GM12878 (cell line): Measurements from ENCODE around the gene NECAB3. TPM values are rescaled to one million over a fixed set of nuclear protein-coding genes. Genes with fewer than 3 reads are reported as not detected.

Experiments used
- ATAC-seq: fragments of 200-7000 bp; cut with Tn5 transposase; 3 replicates; pipeline ENCODE4 v1.9.1; 2020; ENCODE audit warnings: mild to moderate bottlenecking, moderate library complexity
- BruUV-seq: library from RNA; stranded (reverse); fragments of 400-500 nt; replicated peaks from 2 replicates; lab custom pipeline; 2021; lab: Mats Ljungman, UMichigan
- CTCF ChIA-PET: fragments of 300-600 bp; sonication (Branson Sonifier 250); formaldehyde crosslinking; extraction: SDS; loops from one replicate; lab custom pipeline; 2021; ENCODE audit warnings: inconsistent platforms; lab: Yijun Ruan, JAX
- POLR2A ChIA-PET: fragments of 350-600 bp; formaldehyde crosslinking; extraction: SDS; loops from one replicate; lab custom pipeline; 2021; ENCODE audit warnings: inconsistent platforms; lab: Charles Lee
- RAD21 ChIA-PET: fragments of 300-600 bp; sonication (Branson Sonifier 250); formaldehyde crosslinking; loops from one replicate; lab custom pipeline; 2023; ENCODE audit warnings: antibody characterized with exemption; ENCODE audit not compliant: unreplicated experiment; lab: Charles Lee
- SMC1A ChIA-PET: fragments of 300-600 bp; sonication (Branson Sonifier 250); formaldehyde crosslinking; loops from one replicate; lab custom pipeline; 2023; ENCODE audit not compliant: unreplicated experiment, uncharacterized antibody; lab: Charles Lee
- DNase-seq: peaks from one replicate; pipeline ENCODE4 v3.0.0-alpha.2; 2011; ENCODE audit warnings: low read depth, low spot score
- FAIRE-seq: peaks from 3 replicates; lab custom pipeline; 2011; peaks lifted over from hg19 to GRCh38; lab: Jason Lieb, UNC
- H2AFZ ChIP-seq: 2 replicates; pipeline ENCODE4 v1.6.0; 2011; ENCODE audit warnings: low read depth, low read length, control low read depth; ENCODE audit not compliant: control insufficient read depth
- H3K27ac ChIP-seq: 2 replicates; pipeline ENCODE4 v1.5.1; 2011; ENCODE audit warnings: control low read depth; ENCODE audit not compliant: control insufficient read depth, insufficient read depth
- H3K27me3 ChIP-seq, 2 experiments: replicated peaks in 1 of 2; 2 replicates each; pipeline versions ENCODE4 v1.6.0 to v1.6.1; 2011; ENCODE audit warnings: low read length in 1 of 2; ENCODE audit not compliant: control insufficient read depth in 2 of 2, insufficient read depth in 2 of 2
- H3K36me3 ChIP-seq, 2 experiments: 2 replicates each; pipeline ENCODE4 v1.5.1; 2011; ENCODE audit warnings: low read length in 1 of 2; ENCODE audit not compliant: control insufficient read depth in 2 of 2, insufficient read depth in 2 of 2
- H3K4me1 ChIP-seq: 2 replicates; pipeline ENCODE4 v1.6.1; 2011; ENCODE audit warnings: mild to moderate bottlenecking, low read length, moderate library complexity, mixed read lengths; ENCODE audit not compliant: control insufficient read depth, insufficient read depth
- H3K4me2 ChIP-seq: 2 replicates; pipeline ENCODE4 v1.6.0; 2011; ENCODE audit warnings: control low read depth; ENCODE audit not compliant: control insufficient read depth, insufficient read depth
- H3K4me3 ChIP-seq: fragments of 200-600 bp; sonication (generic); 2 replicates; pipeline ENCODE4 v1.5.1; 2016
- H3K79me2 ChIP-seq: 2 replicates; pipeline ENCODE4 v1.6.0; 2011; ENCODE audit warnings: low read length; ENCODE audit not compliant: control insufficient read depth, insufficient read depth
- H3K9ac ChIP-seq: 2 replicates; pipeline ENCODE4 v1.8.0; 2011; ENCODE audit warnings: low read length, control low read depth, mixed read lengths; ENCODE audit not compliant: control insufficient read depth, insufficient read depth
- H3K9me3 ChIP-seq: replicated peaks from 3 replicates; pipeline ENCODE4 v1.5.1; 2011; ENCODE audit warnings: mild to moderate bottlenecking, low read length; ENCODE audit not compliant: control insufficient read depth, insufficient read depth
- H4K20me1 ChIP-seq: 2 replicates; pipeline ENCODE4 v1.6.0; 2011; ENCODE audit not compliant: control insufficient read depth, insufficient read depth
- CBX5 ChIP-seq: sonication (generic); IDR thresholded peaks from 2 replicates; pipeline ENCODE4 v1.6.1; 2016; ENCODE audit warnings: low read depth, moderate library complexity, mild to moderate bottlenecking, inconsistent platforms
- HSF1 ChIP-seq: fragments of 150-350 bp; IDR thresholded peaks from 2 replicates; pipeline ENCODE4 v1.6.1; 2014; ENCODE audit warnings: mild to moderate bottlenecking, low read depth, low read length
- NFIC ChIP-seq: IDR thresholded peaks from 2 replicates; pipeline ENCODE4 v1.6.1; 2012; ENCODE audit warnings: low read depth, mild to moderate bottlenecking, inconsistent platforms, low read length, moderate library complexity
- NFXL1 ChIP-seq: fragments of 450-650 bp; IDR thresholded peaks from 2 replicates; pipeline ENCODE4 v1.6.1; 2017; ENCODE audit warnings: antibody characterized with exemption, mild to moderate bottlenecking, borderline replicate concordance
- RBBP5 ChIP-seq: fragments of 200-600 bp; sonication (generic); conservative IDR thresholded peaks from 2 replicates; pipeline ENCODE4 v1.6.1; 2016
- SMAD5 ChIP-seq: IDR thresholded peaks from 2 replicates; pipeline ENCODE4 v1.6.1; 2016; ENCODE audit warnings: antibody characterized with exemption, low read depth
- TAF1 ChIP-seq: IDR thresholded peaks from 2 replicates; pipeline ENCODE4 v1.6.1; 2011; ENCODE audit warnings: mild to moderate bottlenecking, low read depth, low read length, borderline replicate concordance
- WGBS: methylation state at CpG from one replicate; pipeline ENCODE4 v1.1.6; 2016; ENCODE audit warnings: low lambda C conversion rate; ENCODE audit not compliant: insufficient replicate concordance, insufficient coverage; ENCODE audit errors: missing lambda C conversion rate; 5-methylcytosine and 5-hydroxymethylcytosine counted together
- in situ Hi-C: fragments of 300-500 bp; cut with MboI; formaldehyde crosslinking; loops from 9 replicates; pipeline ENCODE4 v1.14.3; 2018; ENCODE audit warnings: mixed read lengths
- intact Hi-C: fragments of 100-400 bp; cut with micrococcal nuclease; formaldehyde crosslinking; loops from one replicate; pipeline ENCODE4 v1.14.2; 2022; ENCODE audit not compliant: unreplicated experiment
- polyA plus RNA-seq, 11 experiments: library from polyadenylated mRNA; depleted of rRNA in 4 of 11; unstranded in 6 of 11; stranded (reverse) in 5 of 11; fragments of >200 nt; fragmentation: Nextera tagmentation in 4 of 11; fragmentation: Illumina TruSeq in 1 of 11; extraction: Ambion mirVana in 4 of 11; extraction: Trizol in 1 of 11; gene quantifications; 1 replicate in 1 of 11; 2 replicates in 10 of 11; pipeline versions ENCODE4 v1.2.1 to v1.2.3, GENCODE V29; 2011 to 2016; ENCODE audit warnings: inconsistent platforms in 2 of 11, missing spikeins in 2 of 11, low read depth in 1 of 11
- total RNA-seq, 4 experiments: library from RNA; depleted of rRNA in 3 of 4; stranded (reverse); fragments of >200 nt in 3 of 4; fragmentation: Illumina TruSeq in 1 of 4; extraction: Trizol in 1 of 4; gene quantifications; 2 replicates each; pipeline versions ENCODE4 v1.2.1 to v1.2.3, GENCODE V29; 2013 to 2021
- TF ChIP-seq, protein P1 (sequence below): fragments of 450-650 bp; IDR thresholded peaks from 2 replicates; pipeline ENCODE4 v1.6.1; 2018; ENCODE audit warnings: mild to moderate bottlenecking, low read depth, moderate library complexity; ENCODE audit not compliant: partially characterized antibody
- TF ChIP-seq, protein P2 (sequence below): IDR thresholded peaks from 2 replicates; pipeline ENCODE4 v1.6.1; 2011; ENCODE audit warnings: low read depth, mild to moderate bottlenecking, low read length, moderate library complexity, borderline replicate concordance; ENCODE audit errors: extremely low read depth
- TF ChIP-seq, protein P3 (sequence below): fragments of 450-650 bp; IDR thresholded peaks from 2 replicates; pipeline ENCODE4 v1.6.1; 2017; ENCODE audit warnings: mild to moderate bottlenecking, moderate library complexity

NECAB3 gene
- total and polyA plus RNA-seq, 10 of the 15 experiments (the other 5 are each of a cell fraction or from before 2014, with no cell fraction given) = 0.21 to 17.0 (median 7.2) TPM

GRCh38 chr20:33716498-33716897 lies 42.3 kb upstream of the NECAB3 start:
- DNase-seq (no peak), ATAC-seq (no peak)
- no peak overlapping the region for H3K27ac ChIP-seq
- in situ Hi-C loops = no loop called here
- ChIA-PET SMC1A (no interaction called here), POLR2A (interaction anchor here (0.6 kb wide), 1 partner anchor 165 kb away, joined by 3 read pairs; no protein-coding TSS in a partner anchor), RAD21 (no interaction called here)
- H4K20me1 ChIP-seq = no peaks in the 10 kb centered on the region
- H2AFZ ChIP-seq = no peak overlapping the region
- BruUV-seq = no TSS peak
- no peaks in the 10 kb centered on the region for H3K36me3 ChIP-seq
- H3K4me2 ChIP-seq = no peak overlapping the region
- H3K4me3 ChIP-seq = no peak overlapping the region
- TF ChIP-seq, protein P1, sequence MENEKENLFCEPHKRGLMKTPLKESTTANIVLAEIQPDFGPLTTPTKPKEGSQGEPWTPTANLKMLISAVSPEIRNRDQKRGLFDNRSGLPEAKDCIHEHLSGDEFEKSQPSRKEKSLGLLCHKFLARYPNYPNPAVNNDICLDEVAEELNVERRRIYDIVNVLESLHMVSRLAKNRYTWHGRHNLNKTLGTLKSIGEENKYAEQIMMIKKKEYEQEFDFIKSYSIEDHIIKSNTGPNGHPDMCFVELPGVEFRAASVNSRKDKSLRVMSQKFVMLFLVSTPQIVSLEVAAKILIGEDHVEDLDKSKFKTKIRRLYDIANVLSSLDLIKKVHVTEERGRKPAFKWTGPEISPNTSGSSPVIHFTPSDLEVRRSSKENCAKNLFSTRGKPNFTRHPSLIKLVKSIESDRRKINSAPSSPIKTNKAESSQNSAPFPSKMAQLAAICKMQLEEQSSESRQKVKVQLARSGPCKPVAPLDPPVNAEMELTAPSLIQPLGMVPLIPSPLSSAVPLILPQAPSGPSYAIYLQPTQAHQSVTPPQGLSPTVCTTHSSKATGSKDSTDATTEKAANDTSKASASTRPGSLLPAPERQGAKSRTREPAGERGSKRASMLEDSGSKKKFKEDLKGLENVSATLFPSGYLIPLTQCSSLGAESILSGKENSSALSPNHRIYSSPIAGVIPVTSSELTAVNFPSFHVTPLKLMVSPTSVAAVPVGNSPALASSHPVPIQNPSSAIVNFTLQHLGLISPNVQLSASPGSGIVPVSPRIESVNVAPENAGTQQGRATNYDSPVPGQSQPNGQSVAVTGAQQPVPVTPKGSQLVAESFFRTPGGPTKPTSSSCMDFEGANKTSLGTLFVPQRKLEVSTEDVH = no peak
- TF ChIP-seq RBBP5 = no peak
- TF ChIP-seq NFXL1 = no peak
- TF ChIP-seq SMAD5 = no peak
- TF ChIP-seq, protein P2, sequence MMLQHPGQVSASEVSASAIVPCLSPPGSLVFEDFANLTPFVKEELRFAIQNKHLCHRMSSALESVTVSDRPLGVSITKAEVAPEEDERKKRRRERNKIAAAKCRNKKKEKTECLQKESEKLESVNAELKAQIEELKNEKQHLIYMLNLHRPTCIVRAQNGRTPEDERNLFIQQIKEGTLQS = no peak
- TF ChIP-seq, protein P3, sequence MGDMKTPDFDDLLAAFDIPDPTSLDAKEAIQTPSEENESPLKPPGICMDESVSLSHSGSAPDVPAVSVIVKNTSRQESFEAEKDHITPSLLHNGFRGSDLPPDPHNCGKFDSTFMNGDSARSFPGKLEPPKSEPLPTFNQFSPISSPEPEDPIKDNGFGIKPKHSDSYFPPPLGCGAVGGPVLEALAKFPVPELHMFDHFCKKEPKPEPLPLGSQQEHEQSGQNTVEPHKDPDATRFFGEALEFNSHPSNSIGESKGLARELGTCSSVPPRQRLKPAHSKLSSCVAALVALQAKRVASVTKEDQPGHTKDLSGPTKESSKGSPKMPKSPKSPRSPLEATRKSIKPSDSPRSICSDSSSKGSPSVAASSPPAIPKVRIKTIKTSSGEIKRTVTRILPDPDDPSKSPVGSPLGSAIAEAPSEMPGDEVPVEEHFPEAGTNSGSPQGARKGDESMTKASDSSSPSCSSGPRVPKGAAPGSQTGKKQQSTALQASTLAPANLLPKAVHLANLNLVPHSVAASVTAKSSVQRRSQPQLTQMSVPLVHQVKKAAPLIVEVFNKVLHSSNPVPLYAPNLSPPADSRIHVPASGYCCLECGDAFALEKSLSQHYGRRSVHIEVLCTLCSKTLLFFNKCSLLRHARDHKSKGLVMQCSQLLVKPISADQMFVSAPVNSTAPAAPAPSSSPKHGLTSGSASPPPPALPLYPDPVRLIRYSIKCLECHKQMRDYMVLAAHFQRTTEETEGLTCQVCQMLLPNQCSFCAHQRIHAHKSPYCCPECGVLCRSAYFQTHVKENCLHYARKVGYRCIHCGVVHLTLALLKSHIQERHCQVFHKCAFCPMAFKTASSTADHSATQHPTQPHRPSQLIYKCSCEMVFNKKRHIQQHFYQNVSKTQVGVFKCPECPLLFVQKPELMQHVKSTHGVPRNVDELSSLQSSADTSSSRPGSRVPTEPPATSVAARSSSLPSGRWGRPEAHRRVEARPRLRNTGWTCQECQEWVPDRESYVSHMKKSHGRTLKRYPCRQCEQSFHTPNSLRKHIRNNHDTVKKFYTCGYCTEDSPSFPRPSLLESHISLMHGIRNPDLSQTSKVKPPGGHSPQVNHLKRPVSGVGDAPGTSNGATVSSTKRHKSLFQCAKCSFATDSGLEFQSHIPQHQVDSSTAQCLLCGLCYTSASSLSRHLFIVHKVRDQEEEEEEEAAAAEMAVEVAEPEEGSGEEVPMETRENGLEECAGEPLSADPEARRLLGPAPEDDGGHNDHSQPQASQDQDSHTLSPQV = no peak
- TF ChIP-seq HSF1 = no peak
- TF ChIP-seq NFIC = no peak
- no peak for TF ChIP-seq CBX5
- TF ChIP-seq TAF1 = no peak
- TF ChIP-seq, all 136 proteins: peak for 0
- 79% methylated on average over 2 of the region's 2 CpGs for WGBS
- no peak overlapping the region for H3K9ac ChIP-seq
- H3K4me1 ChIP-seq = peaks cover 9% of the 10 kb centered on the region
- intact Hi-C loops = no loop called here
- FAIRE-seq = no peak
- CTCF ChIA-PET = no interaction called here
- no peaks in the 10 kb centered on the region for H3K9me3 ChIP-seq
- H3K27me3 ChIP-seq = no peaks in the 10 kb centered on the region
- peaks cover 5% of the 10 kb centered on the region for H3K79me2 ChIP-seq
